Prostate gland (tissue), 2 donors: ENCODE measurements around the gene EHD3. TPM values are rescaled to one million over a fixed set of nuclear protein-coding genes. Genes with fewer than 3 reads are reported as not detected.

Experiments used
- DNase-seq: peaks from one replicate; pipeline ENCODE4 v3.0.0-alpha.2; 2019; ENCODE audit warnings: low spot score
- H3K27ac ChIP-seq, 2 donors: fragments of 200-600 bp; sonication (generic); 2 replicates each; pipeline ENCODE4 v1.5.1; 2017 to 2019
- H3K27me3 ChIP-seq: fragments of 200-600 bp; sonication (generic); replicated peaks from 2 replicates; pipeline ENCODE4 v1.5.1; 2019; ENCODE audit not compliant: insufficient read depth
- H3K36me3 ChIP-seq, 2 donors: fragments of 200-600 bp; sonication (generic); 1 replicate in 1 of 2; 2 replicates in 1 of 2; pipeline versions ENCODE4 v1.5.1 to v1.8.1; 2017 to 2019
- H3K4me1 ChIP-seq: fragments of 200-600 bp; sonication (generic); replicated peaks from 2 replicates; pipeline ENCODE4 v1.5.1; 2019
- H3K4me3 ChIP-seq, 2 donors: fragments of 200-600 bp; sonication (generic); 2 replicates each; pipeline ENCODE4 v1.5.1; 2017 to 2019
- H3K9me3 ChIP-seq: fragments of 200-600 bp; sonication (generic); 2 replicates; pipeline ENCODE4 v1.5.1; 2017
- CTCF ChIP-seq, 4 experiments: fragments of 200-600 bp in 2 of 4; fragments of 450-650 bp in 2 of 4; sonication (generic) in 2 of 4; IDR thresholded peaks; 1 replicate in 3 of 4; 2 replicates in 1 of 4; pipeline ENCODE4 v1.5.1; 2016 to 2019; ENCODE audit warnings: antibody characterized with exemption in 4 of 4, mild to moderate bottlenecking in 2 of 4, moderate library complexity in 2 of 4
- POLR2A ChIP-seq: fragments of 450-650 bp; IDR thresholded peaks from one replicate; pipeline ENCODE4 v1.6.1; 2016; ENCODE audit warnings: antibody characterized with exemption, mild to moderate bottlenecking
- POLR2AphosphoS5 ChIP-seq: sonication (generic); formaldehyde crosslinking; IDR thresholded peaks from one replicate; pipeline ENCODE4 v1.6.1; 2017; ENCODE audit warnings: antibody characterized with exemption
- WGBS: methylation state at CpG from one replicate; pipeline ENCODE4 v1.1.5; 2018; 5-methylcytosine and 5-hydroxymethylcytosine counted together
- intact Hi-C: fragments of 100-400 bp; cut with DNase I; formaldehyde crosslinking; loops from one replicate; pipeline ENCODE4 v1.14.2; 2022
- total RNA-seq, 2 donors: library from RNA; depleted of rRNA; stranded (reverse); fragments of >200 nt; gene quantifications; one replicate each; pipeline ENCODE4 v1.1.0, GENCODE V29; 2016

Gene EHD3
- total RNA-seq, 2 donors from 2014 or later, result 7.2 to 7.9 TPM

GRCh38 chr2:31197166-31197565 lies 36.8 kb upstream of the EHD3 start:
- WGBS, result 82% methylated on average over 4 of the region's 4 CpGs
- no peak overlapping the region for H3K27ac ChIP-seq
- no peak for DNase-seq
- no peak overlapping the region for H3K4me3 ChIP-seq
- H3K36me3 ChIP-seq, result no peaks in the 10 kb centered on the region
- TF ChIP-seq POLR2A (no peak), CTCF (IDR thresholded peaks at IDR 0.05) (no peak), POLR2AphosphoS5 (no peak)
- H3K9me3 ChIP-seq, result no peaks in the 10 kb centered on the region
- H3K27me3 ChIP-seq, result no peaks in the 10 kb centered on the region
- intact Hi-C loops, result no loop called here
- no peaks in the 10 kb centered on the region for H3K4me1 ChIP-seq

- Histone ChIP-seq H3K9me3 (no peaks in the 10 kb centered on the region), H3K36me3 (no peaks in the 10 kb centered on the region), H3K4me1 (no peaks in the 10 kb centered on the region), H3K27ac (no peak overlapping the region), H3K4me3 (no peak overlapping the region), H3K27me3 (no peaks in the 10 kb centered on the region)
- 96% methylated on average over 2 of the region's 2 CpGs for WGBS
- no peak for DNase-seq
- intact Hi-C loops, result no loop called here
- no peak for TF ChIP-seq POLR2A
- no peak for TF ChIP-seq POLR2AphosphoS5
- no peak for TF ChIP-seq CTCF (IDR thresholded peaks at IDR 0.05)
Measured at GRCh38 chr2:31197669-31198068, 36.3 kb upstream of the EHD3 start.

- H3K9me3 ChIP-seq, result no peaks in the 10 kb centered on the region
- H3K4me3 ChIP-seq, result no peak overlapping the region
- no peaks in the 10 kb centered on the region for H3K4me1 ChIP-seq
- no peak for DNase-seq
- H3K36me3 ChIP-seq, result no peaks in the 10 kb centered on the region
- TF ChIP-seq CTCF (IDR thresholded peaks at IDR 0.05) (no peak), POLR2AphosphoS5 (no peak), POLR2A (no peak)
- no peaks in the 10 kb centered on the region for H3K27me3 ChIP-seq
- intact Hi-C loops, result no loop called here
- WGBS, result 97% methylated on average over 4 of the region's 4 CpGs
- no peak overlapping the region for H3K27ac ChIP-seq
Measured at GRCh38 chr2:31199206-31199605, 34.7 kb upstream of the EHD3 start.

GRCh38 chr2:31200972-31201371 lies 33.0 kb upstream of the EHD3 start:
- Histone ChIP-seq H3K4me1 (no peaks in the 10 kb centered on the region), H3K27ac (no peak overlapping the region), H3K27me3 (no peaks in the 10 kb centered on the region), H3K4me3 (no peak overlapping the region), H3K9me3 (no peaks in the 10 kb centered on the region), H3K36me3 (no peaks in the 10 kb centered on the region)
- 90% methylated on average over 9 of the region's 9 CpGs for WGBS
- intact Hi-C loops, result no loop called here
- no peak for TF ChIP-seq POLR2AphosphoS5
- no peak for TF ChIP-seq CTCF (IDR thresholded peaks at IDR 0.05)
- TF ChIP-seq POLR2A, result no peak
- DNase-seq, result no peak

- intact Hi-C loops, result no loop called here
- WGBS, result 71% methylated on average over 5 of the region's 5 CpGs
- no peak for DNase-seq
Measured at GRCh38 chr2:31202041-31202440, 31.9 kb upstream of the EHD3 start.

More at GRCh38 chr2:31202041-31202440, 31.9 kb upstream of the EHD3 start:
- no peaks in the 10 kb centered on the region for H3K9me3 ChIP-seq
- H3K4me3 ChIP-seq, result no peak overlapping the region
- no peaks in the 10 kb centered on the region for H3K4me1 ChIP-seq
- H3K27me3 ChIP-seq, result no peaks in the 10 kb centered on the region
- H3K36me3 ChIP-seq, result no peaks in the 10 kb centered on the region
- no peak overlapping the region for H3K27ac ChIP-seq
- no peak for TF ChIP-seq POLR2AphosphoS5
- TF ChIP-seq POLR2A, result no peak
- TF ChIP-seq CTCF (IDR thresholded peaks at IDR 0.05), result no peak
